Neural cell (in vitro differentiated cells): ENCODE data around the gene GRIK3. TPM values are rescaled to one million over a fixed set of nuclear protein-coding genes. Genes with fewer than 3 reads are reported as not detected.

Experiments used
- H2AFZ ChIP-seq: fragments of 200-600, 300-800 bp; sonication (generic), shearing (Covaris generic); 2 replicates; pipeline ENCODE4 v1.6.0; 2014; ENCODE audit warnings: low read depth, mild to moderate bottlenecking, antibody characterized with exemption, low read length, moderate library complexity
- H3F3A ChIP-seq: fragments of 200-600 bp; shearing (Covaris generic); 2 replicates; pipeline ENCODE4 v1.6.1; 2016; ENCODE audit warnings: mild to moderate bottlenecking, moderate library complexity, mixed read lengths, antibody characterized with exemption, low read length; ENCODE audit not compliant: insufficient read depth, poor library complexity, severe bottlenecking
- H3K27ac ChIP-seq: fragments of 200-600, 300-800 bp; sonication (generic), shearing (Covaris generic); 2 replicates; pipeline ENCODE4 v1.5.1; 2014; ENCODE audit warnings: mild to moderate bottlenecking, low read length, moderate library complexity
- H3K27me3 ChIP-seq: fragments of 300-800, 200-600 bp; sonication (generic), shearing (Covaris generic); 2 replicates; pipeline ENCODE4 v1.6.0; 2014; ENCODE audit warnings: mild to moderate bottlenecking, low read depth, low read length, moderate library complexity; ENCODE audit not compliant: insufficient read depth
- H3K36me3 ChIP-seq: fragments of 300-800, 200-600 bp; sonication (generic), shearing (Covaris generic); 2 replicates; pipeline ENCODE4 v1.5.1; 2014; ENCODE audit warnings: mild to moderate bottlenecking, antibody characterized with exemption, low read length, moderate library complexity; ENCODE audit not compliant: insufficient read depth
- H3K4me2 ChIP-seq: fragments of 300-800, 200-600 bp; sonication (generic), shearing (Covaris generic); 2 replicates; pipeline ENCODE4 v1.6.0; 2014; ENCODE audit warnings: mild to moderate bottlenecking, low read length
- H3K4me3 ChIP-seq: fragments of 300-800, 200-600 bp; sonication (generic), shearing (Covaris generic); 2 replicates; pipeline ENCODE4 v1.5.1; 2014; ENCODE audit warnings: mild to moderate bottlenecking, low read length, moderate library complexity
- H3K79me2 ChIP-seq: fragments of 200-600 bp; shearing (Covaris generic); replicated peaks from 2 replicates; pipeline ENCODE4 v1.6.0; 2014; ENCODE audit warnings: mild to moderate bottlenecking, low read length, moderate library complexity; ENCODE audit not compliant: insufficient read depth
- H3K9ac ChIP-seq: fragments of 300-800, 200-600 bp; sonication (generic), shearing (Covaris generic); 2 replicates; pipeline ENCODE4 v1.6.1; 2016; ENCODE audit warnings: mild to moderate bottlenecking, low read length, mixed read lengths
- H3K9me2 ChIP-seq: fragments of 200-600 bp; shearing (Covaris generic); 2 replicates; pipeline ENCODE4 v1.6.1; 2016; ENCODE audit warnings: mild to moderate bottlenecking, low read length, mixed read lengths; ENCODE audit not compliant: insufficient read depth
- H3K9me3 ChIP-seq: fragments of 200-600, 300-800 bp; sonication (generic), shearing (Covaris generic); 2 replicates; pipeline ENCODE4 v1.6.1; 2016; ENCODE audit warnings: mild to moderate bottlenecking, mixed run types, low read length, moderate library complexity, mixed read lengths
- H4K20me1 ChIP-seq: fragments of 200-600 bp; shearing (Covaris generic); 2 replicates; pipeline ENCODE4 v1.6.1; 2016; ENCODE audit warnings: mild to moderate bottlenecking, mixed run types; ENCODE audit not compliant: insufficient read depth
- CTCF ChIP-seq: fragments of 450-650 bp; IDR thresholded peaks from 2 replicates; pipeline ENCODE4 v1.5.1; 2014; ENCODE audit warnings: antibody characterized with exemption, mild to moderate bottlenecking, moderate library complexity; ENCODE audit not compliant: poor library complexity, severe bottlenecking
- EP300 ChIP-seq: fragments of 450-650 bp; conservative IDR thresholded peaks from 2 replicates; pipeline ENCODE4 v1.6.1; 2014; ENCODE audit warnings: antibody characterized with exemption, mild to moderate bottlenecking, moderate library complexity; ENCODE audit not compliant: poor library complexity, severe bottlenecking
- EZH2 ChIP-seq: fragments of 200-600, 300-800 bp; shearing (Covaris generic), sonication (generic); IDR thresholded peaks from 2 replicates; pipeline ENCODE4 v1.6.1; 2014; ENCODE audit warnings: antibody characterized with exemption, low read length, borderline replicate concordance, mild to moderate bottlenecking; ENCODE audit not compliant: insufficient read depth, poor library complexity, severe bottlenecking
- MXI1 ChIP-seq: fragments of 450-650 bp; conservative IDR thresholded peaks from 2 replicates; pipeline ENCODE4 v1.6.1; 2014; ENCODE audit warnings: antibody characterized with exemption, mild to moderate bottlenecking; ENCODE audit not compliant: poor library complexity, severe bottlenecking
- POLR2AphosphoS5 ChIP-seq: IDR thresholded peaks from 2 replicates; pipeline ENCODE4 v1.6.1; 2012
- RAD21 ChIP-seq: fragments of 450-650 bp; conservative IDR thresholded peaks from 2 replicates; pipeline ENCODE4 v1.6.1; 2014; ENCODE audit warnings: antibody characterized with exemption, mild to moderate bottlenecking, moderate library complexity
- REST ChIP-seq: IDR thresholded peaks from 2 replicates; pipeline ENCODE4 v1.6.1; 2012; ENCODE audit warnings: borderline replicate concordance
- SMC3 ChIP-seq: fragments of 450-650 bp; conservative IDR thresholded peaks from 2 replicates; pipeline ENCODE4 v1.6.1; 2014; ENCODE audit warnings: antibody characterized with exemption, mild to moderate bottlenecking, moderate library complexity; ENCODE audit not compliant: poor library complexity
- TAF1 ChIP-seq: IDR thresholded peaks from 2 replicates; pipeline ENCODE4 v1.6.1; 2012; ENCODE audit warnings: low read depth
- polyA plus RNA-seq: library from polyadenylated mRNA; depleted of rRNA; stranded (reverse); fragments of >200 nt; gene quantifications from 2 replicates; pipeline ENCODE4 v1.2.3, GENCODE V29; 2014

Gene GRIK3
- polyA plus RNA-seq, 1 donor from 2014 or later: 5.0 TPM

- H3K9ac ChIP-seq: no peak overlapping the region
- TF ChIP-seq REST (no peak), POLR2AphosphoS5 (no peak), EP300 (no peak), CTCF (no peak), EZH2 (no peak), SMC3 (no peak), MXI1 (no peak), RAD21 (no peak), TAF1 (no peak)
- H3K9me3 ChIP-seq: no peaks in the 10 kb centered on the region
- no peaks in the 10 kb centered on the region for H3F3A ChIP-seq
- H4K20me1 ChIP-seq: no peaks in the 10 kb centered on the region
- H3K36me3 ChIP-seq: no peaks in the 10 kb centered on the region
- no peak overlapping the region for H2AFZ ChIP-seq
- no peak overlapping the region for H3K4me2 ChIP-seq
- H3K79me2 ChIP-seq: no peaks in the 10 kb centered on the region
- H3K27ac ChIP-seq: no peak overlapping the region
- H3K4me3 ChIP-seq: no peak overlapping the region
- H3K27me3 ChIP-seq: no peaks in the 10 kb centered on the region
- H3K9me2 ChIP-seq: no peaks in the 10 kb centered on the region
These were observed 257.1 kb downstream of the GRIK3 start for GRCh38 chr1:36776948-36777831.

- Histone ChIP-seq H3K9ac (no peak overlapping the region), H3K27me3 (peaks cover under 1% of the 10 kb centered on the region), H3K4me2 (no peak overlapping the region), H3K9me3 (no peaks in the 10 kb centered on the region), H3F3A (no peaks in the 10 kb centered on the region), H3K36me3 (no peaks in the 10 kb centered on the region), H4K20me1 (no peaks in the 10 kb centered on the region), H3K4me3 (no peak overlapping the region), H2AFZ (no peak overlapping the region), H3K79me2 (no peaks in the 10 kb centered on the region), H3K27ac (no peak overlapping the region), H3K9me2 (no peaks in the 10 kb centered on the region)
- TF ChIP-seq REST: no peak
- TF ChIP-seq TAF1: no peak
- no peak for TF ChIP-seq CTCF
- no peak for TF ChIP-seq SMC3
- TF ChIP-seq EZH2: no peak
- no peak for TF ChIP-seq MXI1
- no peak for TF ChIP-seq POLR2AphosphoS5
- TF ChIP-seq RAD21: no peak
- TF ChIP-seq EP300: no peak
These were observed 258.1 kb downstream of the GRIK3 start for GRCh38 chr1:36776256-36776655.
